ENCODE data around the gene MACO1. TPM values are rescaled to one million over a fixed set of nuclear protein-coding genes. Genes with fewer than 3 reads are reported as not detected.

MACO1 gene
- total RNA-seq, 1 donor from 2014 or later: 14.3 TPM

- Mint-ChIP-seq H3K27me3 (peaks cover 5% of the 10 kb centered on the region), H3K27ac (no peak overlapping the region), H3K4me1 (peaks cover 8% of the 10 kb centered on the region), H3K36me3 (ENCODE audit: low read depth) (no peaks in the 10 kb centered on the region), H3K9me3 (peaks cover 6% of the 10 kb centered on the region), H3K4me3 (no peak overlapping the region)
- intact Hi-C loops (cut with micrococcal nuclease): loop anchor here (5.0 kb wide), 1 partner anchor 121 kb away; no protein-coding TSS in a partner anchor
- no peak for DNase-seq
Observed at GRCh38 chr1:25523542-25523941, 92.8 kb downstream of the MACO1 start.

DNA sequence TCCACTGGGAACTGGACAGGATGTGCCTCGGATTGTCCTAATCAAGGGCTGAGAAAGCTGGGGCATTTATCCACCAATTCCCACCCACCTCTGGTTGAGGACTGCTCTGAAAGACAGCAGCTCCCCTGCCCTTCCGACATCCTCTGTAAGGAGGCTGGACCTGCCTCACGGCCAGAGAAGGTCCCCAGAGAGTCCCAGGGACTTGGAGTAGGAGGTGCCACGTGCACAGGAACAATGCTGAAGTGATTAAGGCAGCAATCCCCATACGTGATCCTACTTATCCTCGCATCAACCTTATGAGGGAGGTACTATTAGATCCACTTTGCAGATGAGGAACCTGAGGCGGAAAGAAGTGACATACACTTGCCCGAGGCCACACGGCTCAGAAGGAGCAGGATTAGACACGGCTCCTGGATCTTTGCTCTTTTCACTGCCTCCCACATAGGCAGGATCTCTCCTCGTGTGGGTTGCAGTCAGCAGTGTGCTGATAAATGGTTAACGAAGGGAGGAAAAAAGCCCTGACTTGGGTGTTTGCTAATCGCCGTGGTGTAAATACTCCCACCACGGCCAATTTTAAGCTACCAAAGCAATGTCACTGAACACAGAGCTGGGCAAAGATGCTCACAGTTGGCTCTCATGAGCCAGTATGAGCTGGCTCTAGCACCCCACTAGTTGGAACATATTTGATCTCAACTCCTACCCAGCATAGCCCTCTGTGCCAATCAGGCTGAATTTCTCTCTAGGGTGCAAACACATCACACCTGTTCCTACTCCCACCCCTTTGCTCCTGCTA is 94.1 kb downstream of the MACO1 start:
- Mint-ChIP-seq H3K36me3 (ENCODE audit: low read depth) (no peaks in the 10 kb centered on the region), H3K4me3 (no peak overlapping the region), H3K4me1 (peaks cover 8% of the 10 kb centered on the region), H3K9me3 (peaks cover 10% of the 10 kb centered on the region), H3K27ac (no peak overlapping the region), H3K27me3 (peaks cover 5% of the 10 kb centered on the region)
- DNase-seq: no peak
- intact Hi-C loops (cut with micrococcal nuclease): loop anchor here (5.0 kb wide), 1 partner anchor 122 kb away; no protein-coding TSS in a partner anchor

DNA sequence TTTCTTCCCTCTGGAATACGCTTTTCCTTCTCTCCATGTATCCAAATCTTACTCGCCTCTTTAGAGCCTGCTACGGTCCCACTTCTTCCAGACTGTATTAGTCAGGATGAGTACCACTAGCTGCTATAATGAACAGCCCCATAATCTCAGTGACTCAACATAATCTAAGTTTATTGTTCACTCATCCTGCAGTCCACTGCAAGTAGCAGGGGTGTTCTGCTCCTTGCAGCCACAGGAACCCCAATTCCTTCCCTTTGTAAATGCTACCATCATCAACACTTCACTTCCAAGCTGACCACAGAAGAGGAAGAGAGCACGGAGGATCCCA is 94.6 kb downstream of the MACO1 start:
- Mint-ChIP-seq H3K4me3 (no peak overlapping the region), H3K27me3 (peaks cover 5% of the 10 kb centered on the region), H3K27ac (no peak overlapping the region), H3K4me1 (peaks cover 8% of the 10 kb centered on the region), H3K36me3 (ENCODE audit: low read depth) (no peaks in the 10 kb centered on the region), H3K9me3 (peaks cover 10% of the 10 kb centered on the region)
- DNase-seq: no peak
- intact Hi-C loops (cut with micrococcal nuclease): no loop called here

GRCh38 chr1:25526753-25527152 is 96.1 kb downstream of the MACO1 start:
- Mint-ChIP-seq H3K4me1 (peaks cover 4% of the 10 kb centered on the region), H3K4me3 (no peak overlapping the region), H3K9me3 (peaks cover 10% of the 10 kb centered on the region), H3K27me3 (peaks cover 5% of the 10 kb centered on the region), H3K27ac (no peak overlapping the region), H3K36me3 (ENCODE audit: low read depth) (no peaks in the 10 kb centered on the region)
- intact Hi-C loops (cut with micrococcal nuclease): no loop called here
- no peak for DNase-seq

DNA sequence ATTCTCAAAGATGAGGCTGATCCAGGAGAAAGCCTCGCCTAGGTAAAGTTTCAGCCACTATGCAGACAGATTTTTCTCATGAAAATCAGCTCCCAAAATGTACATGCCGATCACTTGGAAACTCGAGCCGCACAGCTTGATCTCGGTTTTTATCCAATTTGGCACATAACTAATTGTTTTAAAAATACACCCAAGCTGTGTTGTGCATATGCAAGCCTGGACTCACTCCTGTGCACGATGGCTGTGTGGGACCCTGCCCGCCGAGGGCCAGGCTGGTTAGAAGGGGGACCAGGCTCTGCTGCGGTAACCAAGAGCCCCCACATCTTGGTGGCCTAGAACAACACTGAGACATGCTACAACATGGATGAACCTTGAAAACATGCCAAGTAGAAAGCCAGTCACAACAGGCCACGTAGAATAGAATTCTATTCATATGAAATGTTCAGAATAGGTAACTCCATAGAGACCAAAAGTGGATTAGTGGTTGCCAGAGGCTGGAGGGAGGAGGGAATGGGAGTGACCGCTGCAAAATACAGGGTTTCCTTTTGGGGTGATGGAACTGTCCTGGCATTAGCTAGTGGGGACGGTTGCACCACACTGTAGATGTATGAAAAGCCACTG is 96.6 kb downstream of the MACO1 start:
- intact Hi-C loops (cut with micrococcal nuclease): no loop called here
- H3K36me3 Mint-ChIP-seq (ENCODE audit: low read depth): no peaks in the 10 kb centered on the region
- H3K9me3 Mint-ChIP-seq: peaks cover 10% of the 10 kb centered on the region

GRCh38 chr1:25527946-25528595 is 97.4 kb downstream of the MACO1 start:
- peaks cover 4% of the 10 kb centered on the region for H3K4me1 Mint-ChIP-seq
- H3K4me3 Mint-ChIP-seq: no peak overlapping the region
- H3K9me3 Mint-ChIP-seq: peaks cover 10% of the 10 kb centered on the region
- H3K27ac Mint-ChIP-seq: no peak overlapping the region
- DNase-seq: no peak
- intact Hi-C loops (cut with micrococcal nuclease): no loop called here
- H3K36me3 Mint-ChIP-seq (ENCODE audit: low read depth): no peaks in the 10 kb centered on the region
- H3K27me3 Mint-ChIP-seq: peaks cover 5% of the 10 kb centered on the region

More for the DNA sequence above, 96.6 kb downstream of the MACO1 start:
- H3K27ac Mint-ChIP-seq: no peak overlapping the region
- peaks cover 4% of the 10 kb centered on the region for H3K4me1 Mint-ChIP-seq
- H3K4me3 Mint-ChIP-seq: no peak overlapping the region
- no peak for DNase-seq
- peaks cover 5% of the 10 kb centered on the region for H3K27me3 Mint-ChIP-seq

- H3K27ac Mint-ChIP-seq: no peak overlapping the region
- DNase-seq: no peak
- H3K4me3 Mint-ChIP-seq: no peak overlapping the region
- peaks cover 4% of the 10 kb centered on the region for H3K4me1 Mint-ChIP-seq
- peaks cover 10% of the 10 kb centered on the region for H3K9me3 Mint-ChIP-seq
- intact Hi-C loops (cut with micrococcal nuclease): no loop called here
- H3K36me3 Mint-ChIP-seq (ENCODE audit: low read depth): no peaks in the 10 kb centered on the region
- peaks cover 5% of the 10 kb centered on the region for H3K27me3 Mint-ChIP-seq
Observed at GRCh38 chr1:25528881-25529517, 98.3 kb downstream of the MACO1 start.

GRCh38 chr1:25529518-25530185 is 99.0 kb downstream of the MACO1 start:
- Mint-ChIP-seq H3K27me3 (peaks cover 5% of the 10 kb centered on the region), H3K4me3 (no peak overlapping the region), H3K36me3 (ENCODE audit: low read depth) (no peaks in the 10 kb centered on the region), H3K27ac (no peak overlapping the region), H3K9me3 (peaks cover 10% of the 10 kb centered on the region), H3K4me1 (peaks cover 4% of the 10 kb centered on the region)
- intact Hi-C loops (cut with micrococcal nuclease): no loop called here
- no peak for DNase-seq

- H3K4me3 Mint-ChIP-seq: no peak overlapping the region
- no peak overlapping the region for H3K27ac Mint-ChIP-seq
- DNase-seq: no peak
- no peaks in the 10 kb centered on the region for H3K36me3 Mint-ChIP-seq (ENCODE audit: low read depth)
- H3K4me1 Mint-ChIP-seq: peaks cover 2% of the 10 kb centered on the region
- H3K27me3 Mint-ChIP-seq: peaks cover 2% of the 10 kb centered on the region
- peaks cover 6% of the 10 kb centered on the region for H3K9me3 Mint-ChIP-seq
- intact Hi-C loops (cut with micrococcal nuclease): no loop called here
Observed at GRCh38 chr1:25530186-25531081, 99.7 kb downstream of the MACO1 start.

- H3K27ac Mint-ChIP-seq: no peak overlapping the region
- DNase-seq: no peak
- H3K4me1 Mint-ChIP-seq: no peaks in the 10 kb centered on the region
- H3K27me3 Mint-ChIP-seq: peaks cover 6% of the 10 kb centered on the region
- intact Hi-C loops (cut with micrococcal nuclease): no loop called here
- H3K36me3 Mint-ChIP-seq (ENCODE audit: low read depth): no peaks in the 10 kb centered on the region
- no peak overlapping the region for H3K4me3 Mint-ChIP-seq
- peaks cover 4% of the 10 kb centered on the region for H3K9me3 Mint-ChIP-seq
Observed at GRCh38 chr1:25531082-25531461, 100.4 kb downstream of the MACO1 start.

DNA sequence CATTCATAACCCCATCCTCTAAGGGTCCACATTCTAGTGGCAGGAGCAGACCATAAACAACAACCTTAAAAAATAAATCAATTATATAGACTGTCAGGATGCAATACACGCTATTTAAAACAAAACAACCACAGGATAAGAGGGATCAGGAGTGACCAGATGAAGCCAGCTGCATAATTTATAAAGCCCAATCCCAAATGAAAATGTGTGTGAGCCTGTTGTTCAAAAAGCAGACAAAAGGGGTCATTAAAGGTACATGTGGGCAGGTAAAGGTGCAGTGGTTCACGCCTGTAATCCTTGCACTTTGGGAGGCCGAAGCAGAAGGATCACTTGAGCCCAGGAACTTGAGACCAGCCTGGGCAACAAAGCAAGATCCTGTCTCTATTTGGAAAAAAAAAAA is 102.3 kb downstream of the MACO1 start:
- peaks cover 17% of the 10 kb centered on the region for H3K27me3 Mint-ChIP-seq
- DNase-seq: no peak
- H3K27ac Mint-ChIP-seq: no peak overlapping the region
- H3K9me3 Mint-ChIP-seq: peaks cover 4% of the 10 kb centered on the region
- H3K4me1 Mint-ChIP-seq: no peaks in the 10 kb centered on the region
- H3K4me3 Mint-ChIP-seq: no peak overlapping the region
- no peaks in the 10 kb centered on the region for H3K36me3 Mint-ChIP-seq (ENCODE audit: low read depth)
- intact Hi-C loops (cut with micrococcal nuclease): no loop called here

DNA sequence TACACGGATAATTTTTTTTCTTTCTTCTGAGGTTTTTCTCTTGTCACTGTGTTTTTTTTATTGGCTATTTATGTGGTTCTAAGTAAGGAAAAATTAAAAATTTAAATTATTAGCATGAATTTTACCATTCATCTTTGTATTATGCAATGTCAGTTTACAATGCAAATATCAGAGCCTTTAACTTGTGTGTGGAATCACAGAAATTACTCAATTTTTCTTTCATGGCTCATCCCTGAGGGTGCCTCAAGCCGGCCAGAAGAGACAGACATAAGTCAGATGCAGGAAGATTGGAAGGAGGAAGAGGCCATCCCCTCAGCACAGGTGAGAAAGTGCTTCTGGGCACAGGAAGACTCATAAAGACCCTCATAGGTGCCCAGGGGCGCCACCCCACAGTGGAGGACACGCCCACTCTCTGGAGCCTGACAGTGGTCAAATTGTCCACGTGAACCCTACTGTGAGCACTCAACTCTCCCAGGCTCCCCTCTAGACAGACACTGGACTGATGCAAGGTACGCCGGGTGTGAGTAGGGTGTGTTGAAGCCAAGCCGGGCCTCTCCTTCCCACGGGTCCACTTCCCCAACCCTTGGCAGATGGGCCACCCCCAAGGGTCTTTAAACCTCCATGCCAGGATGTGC is 103.2 kb downstream of the MACO1 start:
- H3K27ac Mint-ChIP-seq: no peak overlapping the region
- no peak for DNase-seq
- no peaks in the 10 kb centered on the region for H3K36me3 Mint-ChIP-seq (ENCODE audit: low read depth)
- H3K27me3 Mint-ChIP-seq: peaks cover 22% of the 10 kb centered on the region
- peaks cover 3% of the 10 kb centered on the region for H3K4me1 Mint-ChIP-seq
- H3K4me3 Mint-ChIP-seq: no peak overlapping the region
- H3K9me3 Mint-ChIP-seq: peaks cover 4% of the 10 kb centered on the region
- intact Hi-C loops (cut with micrococcal nuclease): no loop called here

Data from activated CD4-positive, alpha-beta T cell treated with anti-CD3 and anti-CD28 coated beads, Interleukin-2, amount 10 ng/mL, durations not matched to agents 24 days and 14 days (primary cell).